ENCODE data around the gene RNF41. TPM values are rescaled to one million over a fixed set of nuclear protein-coding genes. Genes with fewer than 3 reads are reported as not detected.

Gene RNF41
- polyA plus RNA-seq, 1 experiment = 338 TPM

- Histone ChIP-seq H3K4me3 (ENCODE audit: low read depth, low read length) (peak overlapping the region; percentile 91), H3K36me3 (ENCODE audit: control insufficient read depth, insufficient read depth, low read length) (peaks cover 4% of the 10 kb centered on the region), H3K27me3 (ENCODE audit: control insufficient read depth, insufficient read depth, low read length) (no peaks in the 10 kb centered on the region)
- DNase-seq (ENCODE audit: low read depth) = no peak
- ChIA-PET POLR2A (interaction anchor here (0.6 to 1.6 kb wide), 6 partner anchors 21 to 139 kb away, joined by 3 to 25 read pairs (median 3); partner anchors contain the start of genes ANKRD52, ESYT1, SMARCC2 and STAT2), CTCF (interaction anchor here (0.7 to 4.2 kb wide), 11 partner anchors 9 to 271 kb away, joined by 3 to 132 read pairs (median 9); partner anchors contain the start of genes ANKRD52, MYL6B, SMARCC2 and ZC3H10)
- TF ChIP-seq CTCF (IDR thresholded peaks at IDR 0.05; ENCODE audit: insufficient read depth, low read depth, low read length) = no peak
Measured at GRCh38 chr12:56220611-56221231, 1.0 kb downstream of the RNF41 start.

- peaks cover 5% of the 10 kb centered on the region for H3K36me3 ChIP-seq (ENCODE audit: control insufficient read depth, insufficient read depth, low read length)
- DNase-seq (ENCODE audit: low read depth) = no peak
- peak overlapping the region; percentile 91 for H3K4me3 ChIP-seq (ENCODE audit: low read depth, low read length)
- TF ChIP-seq CTCF (IDR thresholded peaks at IDR 0.05; ENCODE audit: insufficient read depth, low read depth, low read length) = no peak
- ChIA-PET POLR2A (no interaction called here), CTCF (interaction anchor here (2.8 to 4.2 kb wide), 4 partner anchors 12 to 101 kb away, joined by 14 to 132 read pairs (median 33); partner anchors contain the start of genes SMARCC2 and ZC3H10)
- H3K27me3 ChIP-seq (ENCODE audit: control insufficient read depth, insufficient read depth, low read length) = no peaks in the 10 kb centered on the region
Measured at GRCh38 chr12:56219840-56220239, 1.9 kb downstream of the RNF41 start.

- H3K36me3 ChIP-seq (ENCODE audit: control insufficient read depth, insufficient read depth, low read length) = peaks cover 29% of the 10 kb centered on the region
- no peak for DNase-seq (ENCODE audit: low read depth)
Measured at GRCh38 chr12:56216461-56216860, 5.3 kb downstream of the RNF41 start.

GRCh38 chr12:56213878-56214277 lies 7.8 kb downstream of the RNF41 start:
- Histone ChIP-seq H3K27me3 (ENCODE audit: control insufficient read depth, insufficient read depth, low read length) (no peaks in the 10 kb centered on the region), H3K4me3 (ENCODE audit: low read depth, low read length) (no peak overlapping the region), H3K36me3 (ENCODE audit: control insufficient read depth, insufficient read depth, low read length) (peaks cover 39% of the 10 kb centered on the region)
- ChIA-PET POLR2A (no interaction called here), CTCF (no interaction called here)
- DNase-seq (ENCODE audit: low read depth) = no peak
- TF ChIP-seq CTCF (IDR thresholded peaks at IDR 0.05; ENCODE audit: insufficient read depth, low read depth, low read length) = no peak

More at GRCh38 chr12:56216461-56216860, 5.3 kb downstream of the RNF41 start:
- no peak for TF ChIP-seq CTCF (IDR thresholded peaks at IDR 0.05; ENCODE audit: insufficient read depth, low read depth, low read length)
- CTCF ChIA-PET = interaction anchor here (1.0 to 1.7 kb wide), 3 partner anchors 10 to 27 kb away, joined by 5 to 14 read pairs (median 6); partner anchors contain the start of gene SMARCC2
- POLR2A ChIA-PET = no interaction called here
- Histone ChIP-seq H3K27me3 (ENCODE audit: control insufficient read depth, insufficient read depth, low read length) (no peaks in the 10 kb centered on the region), H3K4me3 (ENCODE audit: low read depth, low read length) (no peak overlapping the region)

- CTCF ChIA-PET = interaction anchor here (1.3 to 2.3 kb wide), 2 partner anchors 9 to 22 kb away, joined by 3 to 9 read pairs; partner anchors contain the start of gene RNF41
- Histone ChIP-seq H3K4me3 (ENCODE audit: low read depth, low read length) (no peak overlapping the region), H3K36me3 (ENCODE audit: control insufficient read depth, insufficient read depth, low read length) (peaks cover 45% of the 10 kb centered on the region), H3K27me3 (ENCODE audit: control insufficient read depth, insufficient read depth, low read length) (no peaks in the 10 kb centered on the region)
- POLR2A ChIA-PET = no interaction called here
- no peak for TF ChIP-seq CTCF (IDR thresholded peaks at IDR 0.05; ENCODE audit: insufficient read depth, low read depth, low read length)
- no peak for DNase-seq (ENCODE audit: low read depth)
Measured at GRCh38 chr12:56212361-56212760, 9.4 kb downstream of the RNF41 start.
